Prostate gland (tissue), 2 donors: ENCODE results near the gene FGFRL1.

Experiments used
- POLR2A ChIP-seq: fragments of 450-650 bp; IDR thresholded peaks from one replicate; pipeline ENCODE4 v1.6.1; 2016; ENCODE audit warnings: antibody characterized with exemption, mild to moderate bottlenecking
- POLR2AphosphoS5 ChIP-seq: sonication (generic); formaldehyde crosslinking; IDR thresholded peaks from one replicate; pipeline ENCODE4 v1.6.1; 2017; ENCODE audit warnings: antibody characterized with exemption
- TF ChIP-seq, protein P1 (sequence below), 4 experiments: fragments of 200-600 bp in 2 of 4; fragments of 450-650 bp in 2 of 4; sonication (generic) in 2 of 4; IDR thresholded peaks; 1 replicate in 3 of 4; 2 replicates in 1 of 4; pipeline ENCODE4 v1.5.1; 2016 to 2019; ENCODE audit warnings: antibody characterized with exemption in 4 of 4, mild to moderate bottlenecking in 2 of 4, moderate library complexity in 2 of 4

GRCh38 chr4:1043651-1044468 lies 32.4 kb downstream of the FGFRL1 start:
- TF ChIP-seq POLR2A, result no peak
- TF ChIP-seq, protein P1, sequence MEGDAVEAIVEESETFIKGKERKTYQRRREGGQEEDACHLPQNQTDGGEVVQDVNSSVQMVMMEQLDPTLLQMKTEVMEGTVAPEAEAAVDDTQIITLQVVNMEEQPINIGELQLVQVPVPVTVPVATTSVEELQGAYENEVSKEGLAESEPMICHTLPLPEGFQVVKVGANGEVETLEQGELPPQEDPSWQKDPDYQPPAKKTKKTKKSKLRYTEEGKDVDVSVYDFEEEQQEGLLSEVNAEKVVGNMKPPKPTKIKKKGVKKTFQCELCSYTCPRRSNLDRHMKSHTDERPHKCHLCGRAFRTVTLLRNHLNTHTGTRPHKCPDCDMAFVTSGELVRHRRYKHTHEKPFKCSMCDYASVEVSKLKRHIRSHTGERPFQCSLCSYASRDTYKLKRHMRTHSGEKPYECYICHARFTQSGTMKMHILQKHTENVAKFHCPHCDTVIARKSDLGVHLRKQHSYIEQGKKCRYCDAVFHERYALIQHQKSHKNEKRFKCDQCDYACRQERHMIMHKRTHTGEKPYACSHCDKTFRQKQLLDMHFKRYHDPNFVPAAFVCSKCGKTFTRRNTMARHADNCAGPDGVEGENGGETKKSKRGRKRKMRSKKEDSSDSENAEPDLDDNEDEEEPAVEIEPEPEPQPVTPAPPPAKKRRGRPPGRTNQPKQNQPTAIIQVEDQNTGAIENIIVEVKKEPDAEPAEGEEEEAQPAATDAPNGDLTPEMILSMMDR (IDR thresholded peaks at IDR 0.05), result no peak
- no peak for TF ChIP-seq POLR2AphosphoS5
